HepG2 (cell line): ENCODE results near the gene ZNF624. TPM values are rescaled to one million over a fixed set of nuclear protein-coding genes. Genes with fewer than 3 reads are reported as not detected.
A peak's percentile ranks its signal among the peaks of the same experiment; 100 is the strongest.

Experiments used
- CBFB ChIP-seq: sonication (generic); formaldehyde crosslinking; IDR thresholded peaks from 2 replicates; pipeline ENCODE4 v1.4.0; 2020; ENCODE audit warnings: missing genetic modification reagents
- CBX5 ChIP-seq: sonication (generic); formaldehyde crosslinking; IDR thresholded peaks from 2 replicates; pipeline ENCODE4 v1.4.0; 2020; ENCODE audit warnings: missing genetic modification reagents, borderline replicate concordance
- CHD4 ChIP-seq: fragments of 200-600 bp; sonication (generic); IDR thresholded peaks from 2 replicates; pipeline ENCODE4 v1.7.0; 2017; ENCODE audit warnings: mild to moderate bottlenecking, low read length, borderline replicate concordance
- KDM5B ChIP-seq: sonication (generic); formaldehyde crosslinking; IDR thresholded peaks from 2 replicates; pipeline ENCODE4 v1.4.0; 2020; ENCODE audit warnings: missing genetic modification reagents, mild to moderate bottlenecking, borderline replicate concordance
- NFE2L2 ChIP-seq: fragments of 150-350 bp; IDR thresholded peaks from 2 replicates; pipeline ENCODE4 v1.6.1; 2014; ENCODE audit warnings: low read length
- NPAS2 ChIP-seq: sonication (generic); formaldehyde crosslinking; IDR thresholded peaks from 2 replicates; pipeline ENCODE4 v1.8.0; 2022; ENCODE audit warnings: mild to moderate bottlenecking, missing genetic modification reagents, borderline replicate concordance
- PITX1 ChIP-seq: sonication (generic); formaldehyde crosslinking; IDR thresholded peaks from 2 replicates; pipeline ENCODE4 v1.5.1; 2020; ENCODE audit warnings: mild to moderate bottlenecking, missing genetic modification reagents
- POLR2AphosphoS2 ChIP-seq: IDR thresholded peaks from 2 replicates; pipeline ENCODE4 v1.6.1; 2011; ENCODE audit warnings: low read depth, low read length, improper control_type of control experiment
- RERE ChIP-seq: IDR thresholded peaks from 2 replicates; pipeline ENCODE4 v1.6.1; 2016; ENCODE audit warnings: low read depth, missing genetic modification reagents, missing compliant biosample characterization
- TBP ChIP-seq: sonication (generic); formaldehyde crosslinking; IDR thresholded peaks from 2 replicates; pipeline ENCODE4 v1.5.0; 2020; ENCODE audit warnings: missing genetic modification reagents
- ZBTB33 ChIP-seq: sonication (generic); formaldehyde crosslinking; IDR thresholded peaks from 2 replicates; pipeline ENCODE4 v1.4.0; 2020; ENCODE audit warnings: missing genetic modification reagents
- ZFP36 ChIP-seq: fragments of 150-350 bp; IDR thresholded peaks from 2 replicates; pipeline ENCODE4 v1.6.1; 2018; ENCODE audit warnings: borderline replicate concordance, low read length, low read depth; ENCODE audit not compliant: partially characterized antibody
- ZNF609 ChIP-seq: sonication (generic); formaldehyde crosslinking; IDR thresholded peaks from 2 replicates; pipeline ENCODE4 v1.4.0; 2020; ENCODE audit warnings: mild to moderate bottlenecking, missing genetic modification reagents, borderline replicate concordance
- ZNF674 ChIP-seq: sonication (generic); formaldehyde crosslinking; IDR thresholded peaks from 2 replicates; pipeline ENCODE4 v1.5.0; 2020; ENCODE audit warnings: low read depth, mild to moderate bottlenecking, missing genetic modification reagents
- ZSCAN29 ChIP-seq: sonication (generic); formaldehyde crosslinking; conservative IDR thresholded peaks from 2 replicates; pipeline ENCODE4 v1.4.0; 2020; ENCODE audit warnings: mild to moderate bottlenecking, missing genetic modification reagents
- polyA plus RNA-seq, 8 experiments: library from polyadenylated mRNA; depleted of rRNA in 3 of 8; stranded (reverse) in 7 of 8; unstranded in 1 of 8; fragments of >200 nt; fragmentation: Illumina TruSeq in 4 of 8; extraction: Trizol in 4 of 8; gene quantifications; 2 replicates each; pipeline versions ENCODE4 v1.2.1 to v1.2.3, GENCODE V29; 2011 to 2016; ENCODE audit warnings: low read depth in 4 of 8, missing spikeins in 1 of 8, mixed read lengths in 1 of 8; ENCODE audit not compliant: insufficient read depth in 1 of 8
- total RNA-seq, 5 experiments: library from RNA; depleted of rRNA; stranded (reverse); fragments of >200 nt; fragmentation: Illumina TruSeq; extraction: Trizol; gene quantifications; 2 replicates each; pipeline ENCODE4 v1.2.3, GENCODE V29; 2016; ENCODE audit warnings: low read depth in 1 of 5

ZNF624 gene
- total and polyA plus RNA-seq, 2 of the 13 experiments (the other 11 are each of a cell fraction or from before 2014, with no cell fraction given), result 0.75 to 3.5 TPM

- peak; percentile 51; the same call in 1 of the 2 replicates for TF ChIP-seq ZNF609 (CRISPR knock-in tag)
- TF ChIP-seq CBFB (CRISPR knock-in tag), result no peak
- no peak for TF ChIP-seq NFE2L2
- TF ChIP-seq POLR2AphosphoS2, result no peak
- TF ChIP-seq KDM5B (CRISPR knock-in tag), result peak; percentile 89
- no peak for TF ChIP-seq ZFP36
- no peak for TF ChIP-seq RERE (CRISPR knock-in tag)
- TF ChIP-seq ZSCAN29 (CRISPR knock-in tag), result peak; percentile 73
- peak; percentile 75 for TF ChIP-seq PITX1 (CRISPR knock-in tag)
- TF ChIP-seq ZBTB33 (CRISPR knock-in tag), result no peak
- TF ChIP-seq TBP (CRISPR knock-in tag), result no peak
- no peak; the same call in 1 of the 2 replicates for TF ChIP-seq ZNF674 (CRISPR knock-in tag)
- TF ChIP-seq CBX5 (CRISPR knock-in tag), result peak; percentile 25; the same call in 1 of the 2 replicates
- TF ChIP-seq CHD4, result no peak; the same call in 1 of the 2 replicates
- TF ChIP-seq NPAS2 (CRISPR knock-in tag), result no peak
These were observed at the start of gene ZNF624 (continued) for GRCh38 chr17:16653367-16654041.
